CD4-positive, alpha-beta memory T cell (primary cell): ENCODE results near the gene SEC14L2. TPM values are rescaled to one million over a fixed set of nuclear protein-coding genes. Genes with fewer than 3 reads are reported as not detected.

Source experiments
- CTCF ChIA-PET: fragments of 350-600 bp; sonication (Branson Sonifier 250); formaldehyde crosslinking; loops from one replicate; lab custom pipeline; 2021; ENCODE audit warnings: inconsistent platforms; ENCODE audit not compliant: partially characterized antibody; lab: Charles Lee
- POLR2A ChIA-PET: fragments of 350-600 bp; sonication (Branson Sonifier 250); formaldehyde crosslinking; loops from one replicate; lab custom pipeline; 2021; ENCODE audit not compliant: partially characterized antibody; lab: Charles Lee
- DNase-seq, 5 donors: peaks; one replicate each; pipeline versions ENCODE4 v3.0.0 to v3.0.0-alpha.2; 2020 to 2022; ENCODE audit warnings: mixed read lengths in 1 of 5
- H3K27ac ChIP-seq: one replicate; pipeline ENCODE4 v1.7.0; 2013; ENCODE audit warnings: low read depth, low read length
- H3K27me3 ChIP-seq: 2 replicates; pipeline ENCODE4 v1.7.0; 2013; ENCODE audit warnings: mild to moderate bottlenecking, low read length, moderate library complexity; ENCODE audit not compliant: insufficient read depth
- H3K36me3 ChIP-seq: 2 replicates; pipeline ENCODE4 v1.7.0; 2013; ENCODE audit warnings: mild to moderate bottlenecking, low read length, moderate library complexity; ENCODE audit not compliant: insufficient read depth
- H3K4me1 ChIP-seq: 2 replicates; pipeline ENCODE4 v1.7.0; 2013; ENCODE audit warnings: mild to moderate bottlenecking, low read length, moderate library complexity; ENCODE audit not compliant: insufficient read depth
- H3K4me3 ChIP-seq, 2 donors: one replicate each; pipeline ENCODE4 v1.7.0; 2013; ENCODE audit warnings: low read length in 2 of 2, mild to moderate bottlenecking in 1 of 2
- H3K9me3 ChIP-seq, 2 donors: one replicate each; pipeline ENCODE4 v1.7.0; 2013; ENCODE audit warnings: low read length in 2 of 2, control low read depth in 1 of 2; ENCODE audit not compliant: control insufficient read depth in 1 of 2
- H3K27ac Mint-ChIP-seq, 7 donors: one replicate each; pipeline ENCODE4 v1.8.0; 2020 to 2021; ENCODE audit warnings: mixed read lengths in 7 of 7, mild to moderate bottlenecking in 6 of 7, inconsistent platforms in 3 of 7, moderate library complexity in 3 of 7
- H3K27me3 Mint-ChIP-seq, 2 donors: one replicate each; pipeline ENCODE4 v1.8.0; 2020 to 2021; ENCODE audit warnings: mixed read lengths in 2 of 2
- H3K36me3 Mint-ChIP-seq, 2 donors: one replicate each; pipeline ENCODE4 v1.8.0; 2020 to 2021; ENCODE audit warnings: mixed read lengths in 2 of 2, inconsistent platforms in 1 of 2, mild to moderate bottlenecking in 1 of 2
- H3K4me1 Mint-ChIP-seq, 4 donors: one replicate each; pipeline ENCODE4 v1.8.0; 2020 to 2021; ENCODE audit warnings: mixed read lengths in 4 of 4, mild to moderate bottlenecking in 1 of 4
- H3K4me3 Mint-ChIP-seq, 8 donors: one replicate each; pipeline ENCODE4 v1.8.0; 2020 to 2021; ENCODE audit warnings: mixed read lengths in 8 of 8, mild to moderate bottlenecking in 7 of 8, moderate library complexity in 6 of 8, inconsistent platforms in 3 of 8
- H3K9me3 Mint-ChIP-seq, 8 donors: one replicate each; pipeline ENCODE4 v1.8.0; 2020 to 2021; ENCODE audit warnings: mixed read lengths in 8 of 8, mild to moderate bottlenecking in 5 of 8, inconsistent platforms in 3 of 8, moderate library complexity in 1 of 8
- intact Hi-C: fragments of 100-400 bp; cut with micrococcal nuclease; formaldehyde crosslinking; loops from one replicate; pipeline ENCODE4 v1.15.1; 2023
- polyA plus RNA-seq, 2 donors: library from polyadenylated mRNA; unstranded; fragments of 300-500 nt; fragmentation: Illumina TruSeq; gene quantifications; one replicate each; pipeline ENCODE4 v1.2.3, GENCODE V29; 2021
- total RNA-seq, 2 experiments: library from RNA; stranded (reverse); gene quantifications; one replicate each; pipeline ENCODE4 v1.2.3, GENCODE V29; 2021

Gene SEC14L2
- total and polyA plus RNA-seq, 4 experiments from 2014 or later, result 6.0 to 13.8 (median 9.2) TPM

DNA sequence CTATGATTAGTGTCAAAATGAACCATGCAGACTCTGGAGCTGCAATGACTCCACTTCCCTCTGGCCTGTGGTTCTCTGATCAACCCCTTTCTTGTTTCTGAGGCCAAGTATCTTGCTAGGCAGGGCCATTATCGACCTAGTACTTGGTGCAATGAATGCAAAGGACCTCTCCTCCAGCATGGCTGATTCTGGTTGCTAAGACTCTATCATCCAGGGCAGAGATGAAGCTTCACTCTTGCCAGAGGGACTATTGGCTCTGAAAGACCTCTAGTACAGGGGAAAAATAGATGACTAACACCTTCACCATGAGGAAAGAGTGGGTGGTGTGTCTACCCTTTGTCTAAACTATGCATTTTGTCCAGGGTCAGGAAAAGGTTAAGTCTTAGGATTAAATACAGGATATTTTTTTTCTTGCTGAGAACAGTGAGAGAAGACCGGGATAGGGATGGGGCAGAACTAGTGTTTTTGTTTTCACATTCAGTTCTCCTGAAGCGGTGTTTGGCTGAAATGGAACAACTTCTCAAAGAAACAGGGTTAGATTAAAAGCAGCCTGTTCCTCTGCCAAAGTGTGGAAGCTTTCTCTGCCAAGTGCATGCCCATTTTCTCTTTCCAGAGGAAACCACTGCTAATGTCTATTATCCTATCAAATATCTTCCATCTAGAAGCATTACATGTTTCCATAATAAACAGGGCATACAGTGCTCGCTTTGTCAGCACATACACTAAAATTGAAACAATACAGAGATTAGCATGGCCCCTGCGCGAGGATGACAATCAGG, 23.7 kb downstream of the SEC14L2 start:
- Mint-ChIP-seq H3K36me3 (peaks cover 44 to 47% of the 10 kb centered on the region in 2 donors), H3K4me3 (peak overlapping the region in 1 of 8 donors; percentile 58)

DNA sequence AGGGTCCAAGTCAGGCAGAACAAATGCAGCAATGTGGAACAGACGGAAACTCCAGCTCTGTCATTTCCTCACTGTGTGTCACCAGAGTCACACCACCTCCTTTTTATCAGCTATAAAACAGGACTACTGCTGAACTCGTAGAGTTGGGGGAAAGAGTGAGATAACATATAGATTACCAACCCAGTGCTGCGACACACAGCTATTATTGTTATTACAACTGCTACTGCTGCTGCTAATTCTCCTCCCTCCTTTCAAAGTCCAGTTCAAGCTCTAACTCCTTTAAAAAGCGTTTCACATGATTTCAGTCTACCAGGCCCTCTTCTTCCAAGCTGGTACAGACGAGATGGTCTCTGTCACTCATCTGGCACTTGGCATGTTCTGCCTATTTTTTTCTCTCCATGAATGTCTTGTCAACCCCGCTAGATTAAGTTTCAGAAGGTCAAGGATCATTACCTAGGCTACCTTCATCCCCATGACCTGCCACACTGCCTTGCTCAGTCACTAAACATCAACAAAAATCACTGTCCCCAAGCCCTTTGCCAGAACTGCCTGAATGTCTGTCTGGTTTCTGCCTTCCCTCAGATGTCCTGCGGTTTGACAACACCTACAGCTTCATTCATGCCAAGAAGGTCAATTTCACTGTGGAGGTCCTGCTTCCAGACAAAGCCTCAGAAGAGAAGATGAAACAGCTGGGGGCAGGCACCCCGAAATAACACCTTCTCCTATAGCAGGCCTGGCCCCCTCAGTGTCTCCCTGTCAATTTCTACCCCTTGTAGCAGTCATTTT, 25.1 kb downstream of the SEC14L2 start:
- H3K4me1 Mint-ChIP-seq, result peaks cover 33 to 60% (median 43%) of the 10 kb centered on the region in 4 donors
- DNase-seq, result no peak
- H3K27me3 Mint-ChIP-seq, result no peaks in the 10 kb centered on the region
- Histone ChIP-seq H3K9me3 (no peaks in the 10 kb centered on the region), H3K4me1 (peaks cover 40% of the 10 kb centered on the region), H3K27ac (peak overlapping the region; percentile 89), H3K27me3 (no peaks in the 10 kb centered on the region), H3K36me3 (no peaks in the 10 kb centered on the region), H3K4me3 (no peak overlapping the region)
- POLR2A ChIA-PET, result interaction anchor here (2.1 to 7.0 kb wide), 5 partner anchors 9 to 133 kb away, joined by 7 to 126 read pairs (median 55); partner anchors contain the start of genes CASTOR1 and SEC14L2
- CTCF ChIA-PET, result interaction anchor here (1.7 to 7.8 kb wide), 3 partner anchors 9 to 30 kb away, joined by 4 to 194 read pairs (median 74); partner anchors contain the start of genes RNF215 and SEC14L2
- intact Hi-C loops, result loop anchor here (10.0 kb wide), 1 partner anchor 657 kb away; the partner anchor contains the start of genes UQCR10 and ZMAT5
- H3K4me3 Mint-ChIP-seq, result peak overlapping the region; percentile 56 to 99 (median 98)
- no peaks in the 10 kb centered on the region for H3K9me3 Mint-ChIP-seq
- peak overlapping the region; percentile 12 to 99 (median 88) for H3K27ac Mint-ChIP-seq
- peaks cover 31 to 43% of the 10 kb centered on the region in 2 donors for H3K36me3 Mint-ChIP-seq

More for the DNA sequence above, 23.7 kb downstream of the SEC14L2 start:
- POLR2A ChIA-PET, result interaction anchor here (7.0 kb wide), 1 partner anchor 23 kb away, joined by 91 read pairs; the partner anchor contains the start of gene SEC14L2
- Histone ChIP-seq H3K9me3 (no peaks in the 10 kb centered on the region), H3K27me3 (no peaks in the 10 kb centered on the region), H3K4me3 (no peak overlapping the region), H3K27ac (no peak overlapping the region), H3K4me1 (peaks cover 28% of the 10 kb centered on the region), H3K36me3 (peaks cover 10% of the 10 kb centered on the region)
- intact Hi-C loops, result loop anchor here (10.0 kb wide), 1 partner anchor 656 kb away; the partner anchor contains the start of genes UQCR10 and ZMAT5
- CTCF ChIA-PET, result no interaction called here
- Mint-ChIP-seq H3K4me1 (peaks cover 26 to 47% (median 32%) of the 10 kb centered on the region in 4 donors), H3K9me3 (no peaks in the 10 kb centered on the region), H3K27me3 (no peaks in the 10 kb centered on the region), H3K27ac (peak overlapping the region in 4 of 7 donors; percentile 22 to 65 (median 57))
- DNase-seq, result no peak

DNA sequence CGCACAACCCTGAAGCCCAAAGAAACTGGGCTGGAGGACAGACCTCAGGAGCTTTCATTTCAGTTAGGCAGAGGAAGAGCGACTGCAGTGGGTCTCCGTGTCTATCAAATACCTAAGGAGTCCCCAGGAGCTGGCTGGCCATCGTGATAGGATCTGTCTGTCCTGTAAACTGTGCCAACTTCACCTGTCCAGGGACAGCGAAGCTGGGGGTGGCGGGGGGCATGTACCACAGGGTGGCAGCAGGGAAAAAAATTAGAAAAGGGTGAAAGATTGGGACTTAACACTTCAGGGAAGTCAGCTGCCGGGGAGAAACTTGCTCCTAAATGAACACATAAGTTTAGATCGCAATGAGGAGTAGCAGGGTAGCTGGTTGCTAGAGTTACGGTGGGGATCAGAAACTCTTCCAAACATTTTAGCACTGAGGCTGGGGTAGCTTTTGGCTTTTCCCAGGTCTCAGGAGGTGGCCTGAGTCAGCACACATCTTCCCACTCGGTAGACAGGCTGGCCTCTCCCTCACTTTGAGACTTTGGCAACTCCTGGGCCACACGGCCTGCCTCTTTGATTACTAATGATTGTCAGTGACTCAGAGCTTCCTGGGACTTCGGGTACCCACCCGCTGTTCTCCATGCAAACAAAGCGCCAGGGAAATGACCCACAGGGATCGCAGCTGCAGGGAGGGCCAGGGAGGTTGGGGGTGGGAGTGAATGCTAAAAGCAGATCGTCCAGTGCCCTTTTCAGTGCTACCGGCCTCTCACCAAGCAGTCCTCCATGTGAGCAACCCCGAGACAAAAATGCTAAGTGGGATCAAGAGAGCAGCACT, 25.9 kb downstream of the SEC14L2 start:
- peak overlapping the region; percentile 33 to 99 (median 90) for H3K27ac Mint-ChIP-seq
- Histone ChIP-seq H3K4me3 (peak overlapping the region; percentile 75 to 79), H3K27ac (peak overlapping the region; percentile 89), H3K9me3 (no peaks in the 10 kb centered on the region), H3K36me3 (no peaks in the 10 kb centered on the region), H3K4me1 (peaks cover 47% of the 10 kb centered on the region), H3K27me3 (no peaks in the 10 kb centered on the region)
- intact Hi-C loops, result loop anchor here (1.0 to 10.0 kb wide), 2 partner anchors 96 to 658 kb away; partner anchors contain the start of genes TBC1D10A, UQCR10 and ZMAT5
- ChIA-PET POLR2A (interaction anchor here (0.6 to 7.0 kb wide), 17 partner anchors 10 to 869 kb away, joined by 3 to 126 read pairs (median 7); partner anchors contain the start of genes CASTOR1, NF2, PES1 and SEC14L2), CTCF (interaction anchor here (1.7 to 7.8 kb wide), 5 partner anchors 10 to 134 kb away, joined by 4 to 194 read pairs (median 34); partner anchors contain the start of genes CASTOR1, RNF215 and SEC14L2)
- H3K36me3 Mint-ChIP-seq, result peaks cover 23 to 37% of the 10 kb centered on the region in 2 donors
- H3K4me3 Mint-ChIP-seq, result peak overlapping the region; percentile 82 to 99 (median 98)
- DNase-seq, result peak in 1 of 5 donors; percentile 62
- no peaks in the 10 kb centered on the region for H3K27me3 Mint-ChIP-seq
- no peaks in the 10 kb centered on the region for H3K9me3 Mint-ChIP-seq
- peaks cover 35 to 68% (median 49%) of the 10 kb centered on the region in 4 donors for H3K4me1 Mint-ChIP-seq

DNA sequence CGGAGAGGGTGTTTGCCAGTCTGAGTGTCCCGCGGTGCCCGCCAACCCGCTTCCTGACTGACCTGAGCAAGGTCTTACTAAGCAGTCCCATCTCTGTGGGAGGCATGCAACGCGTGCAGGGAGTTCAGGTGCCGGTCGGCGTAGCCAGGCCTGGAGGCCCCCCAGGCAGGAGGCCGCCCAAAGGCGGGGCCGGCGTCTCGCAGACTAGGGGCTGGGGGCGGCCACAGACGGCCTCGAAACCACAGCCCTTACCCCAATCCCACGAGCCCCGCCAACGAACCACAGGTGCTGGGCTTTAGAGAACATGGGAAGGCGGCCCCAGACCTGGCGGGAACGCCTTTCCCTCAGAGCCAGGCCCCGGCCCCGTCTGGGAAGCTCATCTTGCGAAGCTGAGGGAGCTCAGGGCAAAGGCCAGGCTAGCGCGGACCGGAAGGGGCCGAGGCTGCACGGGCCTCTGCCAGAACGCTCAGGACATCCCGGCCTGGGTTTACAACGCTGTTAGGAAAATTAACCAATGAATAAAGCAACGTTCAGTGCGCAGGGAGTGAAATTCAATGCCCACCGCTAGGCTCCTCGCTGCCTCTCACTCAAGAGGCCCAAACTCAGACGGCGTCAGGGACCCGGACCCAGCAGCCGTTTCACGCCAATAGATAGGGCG, 26.6 kb downstream of the SEC14L2 start:
- DNase-seq, result peak in 1 of 5 donors; percentile 69
- Mint-ChIP-seq H3K27me3 (no peaks in the 10 kb centered on the region), H3K36me3 (peaks cover 16 to 34% of the 10 kb centered on the region in 2 donors), H3K4me1 (peaks cover 35 to 72% (median 49%) of the 10 kb centered on the region in 4 donors), H3K4me3 (peak overlapping the region; percentile 96 to 99 (median 98)), H3K9me3 (no peaks in the 10 kb centered on the region), H3K27ac (peak overlapping the region; percentile 88 to 99 (median 99))
- intact Hi-C loops, result loop anchor here (1.0 to 10.0 kb wide), 2 partner anchors 97 to 659 kb away; partner anchors contain the start of genes TBC1D10A, UQCR10 and ZMAT5
- peak overlapping the region; percentile 89 for H3K27ac ChIP-seq
- ChIA-PET POLR2A (interaction anchor here (0.6 to 7.0 kb wide), 32 partner anchors 11 to 870 kb away, joined by 3 to 126 read pairs (median 4); partner anchors contain the start of genes ASCC2, CASTOR1, CCDC157 and MORC2), CTCF (interaction anchor here (0.9 to 7.8 kb wide), 12 partner anchors 10 to 318 kb away, joined by 3 to 194 read pairs (median 4); partner anchors contain the start of genes CASTOR1, RNF215 and SEC14L2)
- H3K27me3 ChIP-seq, result no peaks in the 10 kb centered on the region
- H3K36me3 ChIP-seq, result no peaks in the 10 kb centered on the region
- H3K4me3 ChIP-seq, result peak overlapping the region; percentile 75 to 79
- peaks cover 47% of the 10 kb centered on the region for H3K4me1 ChIP-seq
- H3K9me3 ChIP-seq, result no peaks in the 10 kb centered on the region

DNA sequence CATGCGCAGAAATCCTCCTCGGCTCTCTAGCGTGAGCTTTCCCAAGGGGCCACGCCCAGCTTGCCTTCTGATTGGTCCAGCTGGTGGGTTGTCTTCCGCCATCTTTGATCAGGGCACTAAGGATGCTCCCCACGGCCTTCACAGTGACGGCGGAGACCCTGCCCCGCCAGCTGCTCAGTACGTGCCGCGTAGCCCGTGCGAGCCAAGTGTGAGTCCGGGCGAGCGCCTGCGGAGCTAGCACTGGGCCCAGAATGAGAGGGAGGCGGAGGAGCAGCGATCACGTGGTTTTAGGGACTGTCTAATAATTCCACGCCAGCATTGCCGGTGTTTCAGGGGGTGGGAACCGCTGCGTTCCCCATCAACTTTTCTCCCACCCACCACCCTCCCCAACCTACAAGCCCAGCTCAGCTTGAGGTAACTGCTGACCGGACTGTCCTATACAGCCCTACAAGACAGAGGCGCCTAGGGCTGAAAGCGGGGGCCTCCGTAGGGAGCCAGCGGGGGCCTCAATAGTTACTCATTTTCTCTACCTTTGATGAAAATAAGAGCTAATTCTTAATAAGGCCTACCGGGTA, 27.2 kb downstream of the SEC14L2 start:
- Histone ChIP-seq H3K4me1 (peaks cover 47% of the 10 kb centered on the region), H3K36me3 (no peaks in the 10 kb centered on the region), H3K9me3 (no peaks in the 10 kb centered on the region), H3K27me3 (no peaks in the 10 kb centered on the region), H3K4me3 (peak overlapping the region; percentile 75 to 79), H3K27ac (peak overlapping the region; percentile 89)
- ChIA-PET POLR2A (interaction anchor here (0.8 to 7.0 kb wide), 32 partner anchors 11 to 1072 kb away, joined by 3 to 126 read pairs (median 4); partner anchors contain the start of genes ASCC2, CASTOR1, CCDC157 and MORC2), CTCF (interaction anchor here (0.8 to 7.8 kb wide), 16 partner anchors 11 to 319 kb away, joined by 3 to 194 read pairs (median 4); partner anchors contain the start of genes CASTOR1, RNF215 and SEC14L2)
- Mint-ChIP-seq H3K27ac (peak overlapping the region; percentile 88 to 99 (median 99)), H3K27me3 (no peaks in the 10 kb centered on the region), H3K4me1 (peaks cover 35 to 72% (median 49%) of the 10 kb centered on the region in 4 donors), H3K9me3 (no peaks in the 10 kb centered on the region), H3K4me3 (peak overlapping the region; percentile 96 to 99 (median 98)), H3K36me3 (peaks cover 16 to 36% of the 10 kb centered on the region in 2 donors)
- peak; percentile 97 to 99 (median 99) for DNase-seq
- intact Hi-C loops, result loop anchor here (1.0 to 10.0 kb wide), 8 partner anchors 27 to 1253 kb away; partner anchors contain the start of genes CASTOR1, CCDC157, EWSR1 and PES1
